ENCODE data around the gene SPOUT1. TPM values are rescaled to one million over a fixed set of nuclear protein-coding genes. Genes with fewer than 3 reads are reported as not detected.

Gene SPOUT1
- total RNA-seq, 1 experiment from 2014 or later, result 70.4 TPM

GRCh38 chr9:128847803-128848202, 18.2 kb upstream of the SPOUT1 start:
- Histone ChIP-seq H3K9me2 (ENCODE audit: insufficient read depth) (no peaks in the 10 kb centered on the region), H3K9me3 (ENCODE audit: control insufficient read depth in 1 of 2, insufficient read depth in 1 of 2, low read depth in 1 of 2, low read length in 2 of 2) (peaks cover 10% of the 10 kb centered on the region in 2 experiments; a peak in 2 of 4 replicates), H3K27ac (ENCODE audit: low read depth, low read length) (no peak overlapping the region), H3K36me3 (ENCODE audit: control insufficient read depth in 1 of 2, insufficient read depth in 2 of 2, low read length in 2 of 2) (no peaks in the 10 kb centered on the region), H3K9ac (ENCODE audit: low read length) (no peak overlapping the region), H3K79me2 (ENCODE audit: insufficient read depth, low read length) (0 out of 2 replicates have a peak, but pooled peaks cover 4% of the 10 kb centered on the region), H3K4me1 (ENCODE audit: control insufficient read depth in 1 of 2, insufficient read depth in 2 of 2, low read length in 2 of 2) (no peaks in the 10 kb centered on the region), H3K27me3 (ENCODE audit: insufficient read depth, low read length) (no peaks in the 10 kb centered on the region), H4K20me1 (ENCODE audit: insufficient read depth) (no peaks in the 10 kb centered on the region), H2AFZ (ENCODE audit: low read depth, low read length, poor library complexity, severe bottlenecking) (no peak overlapping the region), H3K4me3 (replicated peaks in 1 of 2; ENCODE audit: low read depth in 1 of 2, low read length in 2 of 2) (no peak overlapping the region), H3K4me2 (ENCODE audit: low read length) (no peak overlapping the region)
- ATAC-seq (no peak), DNase-seq (ENCODE audit: low read depth, low spot score) (no peak)
- TF ChIP-seq SP1 (IDR thresholded peaks at IDR 0.05; ENCODE audit: low read depth) (no peak), ELF1 (IDR thresholded peaks at IDR 0.05; ENCODE audit: borderline replicate concordance, low read depth) (no peak), FOSL1 (IDR thresholded peaks at IDR 0.05; ENCODE audit: low read depth) (no peak)
- RAD21 ChIA-PET (ENCODE audit: low non-redundant PET in 1 of 2, low total read pairs in 2 of 2, uncharacterized antibody in 2 of 2, unreplicated experiment in 2 of 2), result no interaction called here
- CTCF ChIA-PET, result interaction anchor here (0.7 kb wide), 1 partner anchor 81 kb away, joined by 3 read pairs; no protein-coding TSS in a partner anchor
- BruUV-seq (replicated peaks), result no TSS peak
- intact Hi-C loops (cut with micrococcal nuclease), result no loop called here
- POLR2A ChIA-PET, result no interaction called here

- no TSS peak for BruUV-seq (replicated peaks)
- DNase-seq (ENCODE audit: low read depth, low spot score) (no peak), ATAC-seq (no peak)
- intact Hi-C loops (cut with micrococcal nuclease), result no loop called here
- Histone ChIP-seq H2AFZ (ENCODE audit: low read depth, low read length, poor library complexity, severe bottlenecking) (no peak overlapping the region), H4K20me1 (ENCODE audit: insufficient read depth) (no peaks in the 10 kb centered on the region), H3K27ac (ENCODE audit: low read depth, low read length) (no peak overlapping the region), H3K9me3 (ENCODE audit: control insufficient read depth in 1 of 2, insufficient read depth in 1 of 2, low read depth in 1 of 2, low read length in 2 of 2) (peaks cover 8 to 10% of the 10 kb centered on the region in 2 experiments; a peak in 2 of 4 replicates), H3K36me3 (ENCODE audit: control insufficient read depth in 1 of 2, insufficient read depth in 2 of 2, low read length in 2 of 2) (no peaks in the 10 kb centered on the region), H3K9ac (ENCODE audit: low read length) (no peak overlapping the region), H3K4me1 (ENCODE audit: control insufficient read depth in 1 of 2, insufficient read depth in 2 of 2, low read length in 2 of 2) (no peaks in the 10 kb centered on the region), H3K27me3 (ENCODE audit: insufficient read depth, low read length) (no peaks in the 10 kb centered on the region), H3K4me2 (ENCODE audit: low read length) (no peak overlapping the region), H3K4me3 (replicated peaks in 1 of 2; ENCODE audit: low read depth in 1 of 2, low read length in 2 of 2) (no peak overlapping the region), H3K79me2 (ENCODE audit: insufficient read depth, low read length) (0 out of 2 replicates have a peak, but pooled peaks cover 4% of the 10 kb centered on the region), H3K9me2 (ENCODE audit: insufficient read depth) (no peaks in the 10 kb centered on the region)
- CTCF ChIA-PET, result no interaction called here
- no peak for TF ChIP-seq YY1 (IDR thresholded peaks at IDR 0.05; ENCODE audit: extremely low read depth, insufficient replicate concordance, low read depth, low read length)
- no peak for TF ChIP-seq TCF7L2 (IDR thresholded peaks at IDR 0.05; ENCODE audit: borderline replicate concordance, extremely low read depth, insufficient read depth, insufficient read length)
- TF ChIP-seq POLR2A (IDR thresholded peaks at IDR 0.05; ENCODE audit: borderline replicate concordance, extremely low read depth, insufficient read depth, insufficient read length), result no peak
- TF ChIP-seq FOSL1 (IDR thresholded peaks at IDR 0.05; ENCODE audit: low read depth), result no peak
- TF ChIP-seq ZFX (IDR thresholded peaks at IDR 0.05), result no peak
- TF ChIP-seq SP1 (IDR thresholded peaks at IDR 0.05; ENCODE audit: low read depth), result no peak
- no peak for TF ChIP-seq CTCF (IDR thresholded peaks at IDR 0.05 in 2 of 3, conservative IDR thresholded peaks at IDR 0.05 in 1 of 3; ENCODE audit: borderline replicate concordance in 1 of 3, insufficient read depth in 1 of 3, low read depth in 2 of 3, low read length in 2 of 3)
- no peak for TF ChIP-seq ELF1 (IDR thresholded peaks at IDR 0.05; ENCODE audit: borderline replicate concordance, low read depth)
- TF ChIP-seq MAX (IDR thresholded peaks at IDR 0.05), result no peak
- RAD21 ChIA-PET (ENCODE audit: low non-redundant PET in 1 of 2, low total read pairs in 2 of 2, uncharacterized antibody in 2 of 2, unreplicated experiment in 2 of 2), result no interaction called here
- POLR2A ChIA-PET, result no interaction called here
Measured at GRCh38 chr9:128846680-128847030, 17.1 kb upstream of the SPOUT1 start.

Measured in HCT116 (cell line).